K562 (cell line): Measurements from ENCODE around the gene GFI1B. TPM values are rescaled to one million over a fixed set of nuclear protein-coding genes. Genes with fewer than 3 reads are reported as not detected.

Experiments used
- BHLHE40 ChIP-seq: IDR thresholded peaks from 2 replicates; pipeline ENCODE4 v1.6.1; 2011; ENCODE audit warnings: low read length, improper control_type of control experiment
- DMBX1 ChIP-seq: fragments of 250-450 bp; sonication (Bioruptor Pico); IDR thresholded peaks from 2 replicates; pipeline ENCODE4 v1.8.0; 2022; ENCODE audit warnings: inconsistent platforms, mild to moderate bottlenecking, moderate library complexity, borderline replicate concordance
- JUND ChIP-seq, 2 experiments: IDR thresholded peaks; 2 replicates in 1 of 2; 3 replicates in 1 of 2; pipeline ENCODE4 v1.6.1; 2011; ENCODE audit warnings: borderline replicate concordance in 2 of 2, low read depth in 2 of 2, low read length in 2 of 2, improper control_type of control experiment in 1 of 2, missing biosample characterization in 1 of 2, missing genetic modification characterization in 1 of 2, missing genetic modification reagents in 1 of 2
- MTA3 ChIP-seq: fragments of 450-650 bp; formaldehyde crosslinking; IDR thresholded peaks from 2 replicates; pipeline ENCODE4 v1.6.1; 2017; ENCODE audit warnings: mild to moderate bottlenecking, borderline replicate concordance
- MYNN ChIP-seq, 2 experiments: sonication (generic); formaldehyde crosslinking in 1 of 2; IDR thresholded peaks; 2 replicates each; pipeline versions ENCODE4 v1.5.0 to v1.6.1; 2016 to 2020; ENCODE audit warnings: antibody characterized with exemption in 1 of 2, missing genetic modification reagents in 1 of 2
- PHF21A ChIP-seq: fragments of 450-650 bp; IDR thresholded peaks from 2 replicates; pipeline ENCODE4 v1.6.1; 2017; ENCODE audit warnings: low read depth, borderline replicate concordance
- RBM17 ChIP-seq: fragments of 200-400 bp; formaldehyde crosslinking; IDR thresholded peaks from 2 replicates; pipeline ENCODE4 v1.6.1; 2017; ENCODE audit warnings: low read depth, mild to moderate bottlenecking, low read length, borderline replicate concordance
- SMARCE1 ChIP-seq: fragments of 450-650 bp; IDR thresholded peaks from 2 replicates; pipeline ENCODE4 v1.7.1; 2016; ENCODE audit warnings: mild to moderate bottlenecking
- polyA plus RNA-seq, 8 experiments: library from polyadenylated mRNA; depleted of rRNA in 4 of 8; stranded (reverse) in 5 of 8; unstranded in 3 of 8; fragments of >200 nt; fragmentation: Nextera tagmentation in 2 of 8; fragmentation: Illumina TruSeq in 1 of 8; extraction: Ambion mirVana in 2 of 8; extraction: Trizol in 1 of 8; gene quantifications; 2 replicates each; pipeline versions ENCODE4 v1.2.1 to v1.2.3, GENCODE V29; 2011 to 2014; ENCODE audit warnings: inconsistent platforms in 1 of 8, missing spikeins in 1 of 8
- total RNA-seq, 7 experiments: library from RNA; depleted of rRNA in 6 of 7; stranded (reverse); fragments of >200 nt in 6 of 7; fragmentation: Illumina TruSeq in 2 of 7; extraction: Trizol in 2 of 7; gene quantifications; 2 replicates each; pipeline versions ENCODE4 v1.2.1 to v1.2.3, GENCODE V29; 2011 to 2021; ENCODE audit warnings: low replicate concordance in 1 of 7
- TF ChIP-seq, protein P1 (sequence below): sonication (generic); formaldehyde crosslinking; IDR thresholded peaks from 2 replicates; pipeline ENCODE4 v1.8.0; 2023; ENCODE audit warnings: missing genetic modification reagents, mild to moderate bottlenecking, borderline replicate concordance
- TF ChIP-seq, protein P2 (sequence below), 2 experiments: fragments of 450-650 bp; IDR thresholded peaks; 2 replicates each; pipeline ENCODE4 v1.6.1; 2016; ENCODE audit warnings: mild to moderate bottlenecking in 2 of 2, borderline replicate concordance in 1 of 2, low read depth in 1 of 2, moderate library complexity in 1 of 2
- TF ChIP-seq, protein P3 (sequence below): fragments of 450-650 bp; IDR thresholded peaks from 2 replicates; pipeline ENCODE4 v1.6.1; 2016; ENCODE audit warnings: low read depth, mild to moderate bottlenecking, moderate library complexity

GFI1B gene
- total and polyA plus RNA-seq, 9 of the 15 experiments (the other 6 are each of a cell fraction or from before 2014, with no cell fraction given): 8.0 to 75.7 (median 34.5) TPM

DNA sequence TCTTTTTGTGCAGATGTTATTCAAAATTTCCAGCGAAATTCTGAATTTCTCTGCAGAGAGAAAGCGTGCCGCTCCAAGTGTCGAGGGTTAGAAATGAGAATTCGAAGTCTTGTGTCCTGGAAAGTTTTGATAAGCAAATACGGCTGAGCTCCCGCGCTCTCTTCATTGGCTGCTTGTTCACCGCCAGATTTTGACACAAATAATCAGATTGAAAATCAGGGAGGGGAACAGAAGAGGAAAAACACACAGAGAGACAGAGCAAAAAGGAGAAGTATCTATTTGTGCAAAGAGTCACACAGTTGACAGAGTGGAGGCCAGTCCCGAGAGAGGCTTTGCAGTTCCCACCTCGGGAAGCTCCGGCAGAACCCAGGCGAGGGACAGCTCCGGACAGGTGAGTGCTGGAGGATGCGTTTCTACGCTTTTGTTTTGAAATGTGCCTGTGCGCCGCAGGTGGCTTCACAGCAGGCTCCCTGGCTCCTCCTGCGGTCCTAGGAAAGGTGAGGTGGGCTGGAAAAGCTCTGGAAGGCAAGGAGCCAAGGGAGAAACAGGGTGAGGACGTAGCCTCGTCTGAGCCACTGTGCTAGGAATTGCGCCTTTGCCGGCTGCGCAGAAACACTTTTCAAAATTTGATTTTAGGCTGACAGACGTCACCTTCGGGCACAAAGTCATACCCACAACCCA, at the start of gene GFI1B (continued):
- TF ChIP-seq, protein P1, sequence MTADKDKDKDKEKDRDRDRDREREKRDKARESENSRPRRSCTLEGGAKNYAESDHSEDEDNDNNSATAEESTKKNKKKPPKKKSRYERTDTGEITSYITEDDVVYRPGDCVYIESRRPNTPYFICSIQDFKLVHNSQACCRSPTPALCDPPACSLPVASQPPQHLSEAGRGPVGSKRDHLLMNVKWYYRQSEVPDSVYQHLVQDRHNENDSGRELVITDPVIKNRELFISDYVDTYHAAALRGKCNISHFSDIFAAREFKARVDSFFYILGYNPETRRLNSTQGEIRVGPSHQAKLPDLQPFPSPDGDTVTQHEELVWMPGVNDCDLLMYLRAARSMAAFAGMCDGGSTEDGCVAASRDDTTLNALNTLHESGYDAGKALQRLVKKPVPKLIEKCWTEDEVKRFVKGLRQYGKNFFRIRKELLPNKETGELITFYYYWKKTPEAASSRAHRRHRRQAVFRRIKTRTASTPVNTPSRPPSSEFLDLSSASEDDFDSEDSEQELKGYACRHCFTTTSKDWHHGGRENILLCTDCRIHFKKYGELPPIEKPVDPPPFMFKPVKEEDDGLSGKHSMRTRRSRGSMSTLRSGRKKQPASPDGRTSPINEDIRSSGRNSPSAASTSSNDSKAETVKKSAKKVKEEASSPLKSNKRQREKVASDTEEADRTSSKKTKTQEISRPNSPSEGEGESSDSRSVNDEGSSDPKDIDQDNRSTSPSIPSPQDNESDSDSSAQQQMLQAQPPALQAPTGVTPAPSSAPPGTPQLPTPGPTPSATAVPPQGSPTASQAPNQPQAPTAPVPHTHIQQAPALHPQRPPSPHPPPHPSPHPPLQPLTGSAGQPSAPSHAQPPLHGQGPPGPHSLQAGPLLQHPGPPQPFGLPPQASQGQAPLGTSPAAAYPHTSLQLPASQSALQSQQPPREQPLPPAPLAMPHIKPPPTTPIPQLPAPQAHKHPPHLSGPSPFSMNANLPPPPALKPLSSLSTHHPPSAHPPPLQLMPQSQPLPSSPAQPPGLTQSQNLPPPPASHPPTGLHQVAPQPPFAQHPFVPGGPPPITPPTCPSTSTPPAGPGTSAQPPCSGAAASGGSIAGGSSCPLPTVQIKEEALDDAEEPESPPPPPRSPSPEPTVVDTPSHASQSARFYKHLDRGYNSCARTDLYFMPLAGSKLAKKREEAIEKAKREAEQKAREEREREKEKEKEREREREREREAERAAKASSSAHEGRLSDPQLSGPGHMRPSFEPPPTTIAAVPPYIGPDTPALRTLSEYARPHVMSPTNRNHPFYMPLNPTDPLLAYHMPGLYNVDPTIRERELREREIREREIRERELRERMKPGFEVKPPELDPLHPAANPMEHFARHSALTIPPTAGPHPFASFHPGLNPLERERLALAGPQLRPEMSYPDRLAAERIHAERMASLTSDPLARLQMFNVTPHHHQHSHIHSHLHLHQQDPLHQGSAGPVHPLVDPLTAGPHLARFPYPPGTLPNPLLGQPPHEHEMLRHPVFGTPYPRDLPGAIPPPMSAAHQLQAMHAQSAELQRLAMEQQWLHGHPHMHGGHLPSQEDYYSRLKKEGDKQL: 0 out of 2 replicates have a peak, but pooled peaks have one; percentile 50
- TF ChIP-seq MYNN (IDR thresholded peaks at IDR 0.05): peak; percentile 93
- TF ChIP-seq MYNN (CRISPR knock-in tag; IDR thresholded peaks at IDR 0.05): no peak
- TF ChIP-seq, protein P2, sequence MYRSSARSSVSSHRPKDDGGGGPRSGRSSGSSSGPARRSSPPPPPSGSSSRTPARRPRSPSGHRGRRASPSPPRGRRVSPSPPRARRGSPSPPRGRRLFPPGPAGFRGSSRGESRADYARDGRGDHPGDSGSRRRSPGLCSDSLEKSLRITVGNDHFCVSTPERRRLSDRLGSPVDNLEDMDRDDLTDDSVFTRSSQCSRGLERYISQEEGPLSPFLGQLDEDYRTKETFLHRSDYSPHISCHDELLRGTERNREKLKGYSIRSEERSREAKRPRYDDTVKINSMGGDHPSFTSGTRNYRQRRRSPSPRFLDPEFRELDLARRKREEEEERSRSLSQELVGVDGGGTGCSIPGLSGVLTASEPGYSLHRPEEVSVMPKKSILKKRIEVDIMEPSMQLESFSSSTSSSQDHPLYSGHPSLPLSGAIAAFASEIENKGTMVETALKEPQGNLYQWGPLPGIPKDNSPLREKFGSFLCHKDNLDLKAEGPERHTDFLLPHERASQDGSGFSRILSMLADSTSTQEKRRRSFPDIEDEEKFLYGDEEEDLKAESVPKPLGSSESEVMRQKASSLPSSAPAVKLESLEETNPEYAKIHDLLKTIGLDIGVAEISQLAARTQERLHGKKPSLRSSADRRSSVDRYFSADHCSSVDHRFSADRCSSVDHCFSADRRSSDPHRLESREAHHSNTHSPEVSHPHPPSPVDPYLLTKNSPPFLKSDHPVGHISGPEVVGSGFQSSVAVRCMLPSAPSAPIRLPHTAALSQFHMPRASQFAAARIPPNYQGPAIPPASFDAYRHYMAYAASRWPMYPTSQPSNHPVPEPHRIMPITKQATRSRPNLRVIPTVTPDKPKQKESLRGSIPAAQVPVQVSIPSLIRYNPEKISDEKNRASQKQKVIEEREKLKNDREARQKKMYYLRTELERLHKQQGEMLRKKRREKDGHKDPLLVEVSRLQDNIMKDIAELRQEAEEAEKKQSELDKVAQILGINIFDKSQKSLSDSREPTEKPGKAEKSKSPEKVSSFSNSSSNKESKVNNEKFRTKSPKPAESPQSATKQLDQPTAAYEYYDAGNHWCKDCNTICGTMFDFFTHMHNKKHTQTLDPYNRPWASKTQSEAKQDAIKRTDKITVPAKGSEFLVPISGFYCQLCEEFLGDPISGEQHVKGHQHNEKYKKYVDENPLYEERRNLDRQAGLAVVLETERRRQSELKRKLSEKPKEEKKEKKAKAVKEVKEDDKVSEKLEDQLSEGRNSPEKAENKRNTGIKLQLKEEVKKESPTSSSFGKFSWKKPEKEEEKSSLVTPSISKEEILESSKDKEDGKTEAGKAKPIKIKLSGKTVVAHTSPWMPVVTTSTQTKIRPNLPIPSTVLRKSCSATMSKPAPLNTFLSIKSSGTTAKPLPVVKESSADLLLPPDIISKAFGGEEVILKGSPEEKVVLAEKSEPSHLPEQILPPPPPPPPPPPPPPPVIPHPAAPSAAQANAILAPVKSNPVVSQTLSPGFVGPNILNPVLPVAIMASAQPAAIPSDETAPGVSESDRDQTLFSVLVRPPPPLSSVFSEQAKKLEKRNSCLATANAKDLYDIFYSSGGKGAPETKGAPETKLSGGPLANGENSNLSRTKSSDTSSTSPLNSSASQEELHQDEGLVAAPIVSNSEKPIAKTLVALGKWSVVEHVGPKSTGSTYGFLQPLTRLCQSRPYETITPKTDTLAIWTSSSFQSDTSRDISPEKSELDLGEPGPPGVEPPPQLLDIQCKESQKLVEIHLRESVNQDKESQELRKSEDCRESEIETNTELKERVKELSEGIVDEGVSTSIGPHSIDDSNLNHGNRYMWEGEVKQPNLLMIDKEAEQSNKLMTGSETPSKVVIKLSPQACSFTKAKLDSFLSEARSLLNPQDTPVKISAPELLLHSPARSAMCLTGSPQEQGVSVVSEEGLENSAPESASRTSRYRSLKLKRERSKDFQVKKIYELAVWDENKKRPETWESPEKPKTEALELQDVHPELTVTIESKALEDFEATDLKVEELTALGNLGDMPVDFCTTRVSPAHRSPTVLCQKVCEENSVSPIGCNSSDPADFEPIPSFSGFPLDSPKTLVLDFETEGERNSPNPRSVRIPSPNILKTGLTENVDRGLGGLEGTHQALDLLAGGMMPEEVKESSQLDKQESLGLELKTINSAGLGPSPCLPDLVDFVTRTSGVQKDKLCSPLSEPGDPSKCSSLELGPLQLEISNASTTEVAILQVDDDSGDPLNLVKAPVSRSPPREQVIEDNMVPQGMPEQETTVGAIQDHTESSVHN (IDR thresholded peaks at IDR 0.05; ENCODE audit: borderline replicate concordance in 1 of 2, low read depth in 1 of 2): no peak
- TF ChIP-seq PHF21A: no peak
- TF ChIP-seq DMBX1 (CRISPR knock-in tag): no peak
- peak; percentile 62; the same call in 1 of the 2 replicates for TF ChIP-seq MTA3
- TF ChIP-seq BHLHE40: no peak
- TF ChIP-seq JUND (IDR thresholded peaks at IDR 0.05; ENCODE audit: borderline replicate concordance, low read depth, low read length): peak; percentile 19; the same call in 1 of the 2 replicates
- peak; percentile 31; the same call in 1 of the 3 replicates for TF ChIP-seq JUND (tag; IDR thresholded peaks at IDR 0.05; ENCODE audit: borderline replicate concordance, low read depth, low read length)
- TF ChIP-seq, protein P3, sequence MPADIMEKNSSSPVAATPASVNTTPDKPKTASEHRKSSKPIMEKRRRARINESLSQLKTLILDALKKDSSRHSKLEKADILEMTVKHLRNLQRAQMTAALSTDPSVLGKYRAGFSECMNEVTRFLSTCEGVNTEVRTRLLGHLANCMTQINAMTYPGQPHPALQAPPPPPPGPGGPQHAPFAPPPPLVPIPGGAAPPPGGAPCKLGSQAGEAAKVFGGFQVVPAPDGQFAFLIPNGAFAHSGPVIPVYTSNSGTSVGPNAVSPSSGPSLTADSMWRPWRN: no peak
- no peak for TF ChIP-seq RBM17
- no peak for TF ChIP-seq SMARCE1
